Body of pancreas (tissue), 4 donors: ENCODE data around the gene CCDC73.
"Not testable (repeated sequence)": the region's sequence is repeated elsewhere in the genome, so short reads cannot be mapped to it uniquely, and the experiment has no call there.

ENCODE experiments used
- CTCF ChIP-seq, 7 experiments: fragments of 450-650 bp in 4 of 7; fragments of 200-600 bp in 3 of 7; sonication (generic) in 3 of 7; IDR thresholded peaks; one replicate each; pipeline ENCODE4 v1.5.1; 2016 to 2019; ENCODE audit warnings: antibody characterized with exemption in 7 of 7
- POLR2A ChIP-seq, 3 donors: fragments of 450-650 bp; IDR thresholded peaks; one replicate each; pipeline ENCODE4 v1.6.1; 2016; ENCODE audit warnings: antibody characterized with exemption in 3 of 3, mild to moderate bottlenecking in 2 of 3

- TF ChIP-seq CTCF, POLR2A (IDR thresholded peaks at IDR 0.05): not testable (repeated sequence)
These were observed 185.6 kb downstream of the CCDC73 start for GRCh38 chr11:32608826-32609225.
